ENCODE data around the gene DEDD2.
"Not testable (repeated sequence)": the region's sequence is repeated elsewhere in the genome, so short reads cannot be mapped to it uniquely, and the experiment has no call there.

The DEDD2 gene

GRCh38 chr19:42217520-42218437 is at the start of gene DEDD2:
Gene DEDD2, minus strand, starts transcription at chr19:42217677. Its CDS starts 670 bp downstream, at chr19:42217007.
- no peak for TF ChIP-seq CTCF (conservative IDR thresholded peaks at IDR 0.05; ENCODE audit: low read depth, low read length)
- H3K4me3 ChIP-seq (ENCODE audit: low read length): peak within 1 kb of the TSS; percentile 93
- peak; percentile 89 for DNase-seq (ENCODE audit: low read depth)

- not testable (repeated sequence) for H3K4me3 ChIP-seq (ENCODE audit: low read length); DNase-seq (ENCODE audit: low read depth)
Observed at GRCh38 chr19:42266928-42267603, 49.6 kb upstream of the DEDD2 start.

GRCh38 chr19:42266105-42266504 is 48.6 kb upstream of the DEDD2 start:
- not testable (repeated sequence) for DNase-seq (ENCODE audit: low read depth); H3K4me3 ChIP-seq (ENCODE audit: low read length)

- no peak for DNase-seq (ENCODE audit: low read depth)
- TF ChIP-seq CTCF (conservative IDR thresholded peaks at IDR 0.05; ENCODE audit: low read depth, low read length): no peak
- no peak overlapping the region for H3K4me3 ChIP-seq (ENCODE audit: low read length)
Observed at GRCh38 chr19:42261763-42262162, 44.3 kb upstream of the DEDD2 start.

GRCh38 chr19:42257842-42258241 is 40.4 kb upstream of the DEDD2 start:
- not testable (repeated sequence) for H3K4me3 ChIP-seq (ENCODE audit: low read length); DNase-seq (ENCODE audit: low read depth)

GRCh38 chr19:42255766-42256745 is 38.6 kb upstream of the DEDD2 start:
- DNase-seq (ENCODE audit: low read depth): no peak
- H3K4me3 ChIP-seq (ENCODE audit: low read length): peak overlapping the region; percentile 65
- no peak for TF ChIP-seq CTCF (conservative IDR thresholded peaks at IDR 0.05; ENCODE audit: low read depth, low read length)

GRCh38 chr19:42254850-42255765 is 37.6 kb upstream of the DEDD2 start, which contains the start of gene ERF:
Gene ERF, minus strand, starts transcription at chr19:42255128. Its CDS starts 129 bp downstream, at chr19:42254999.
- no peak for DNase-seq (ENCODE audit: low read depth)

More at GRCh38 chr19:42254850-42255765, 37.6 kb upstream of the DEDD2 start, which contains the start of gene ERF:
- no peak for TF ChIP-seq CTCF (conservative IDR thresholded peaks at IDR 0.05; ENCODE audit: low read depth, low read length)
- peak within 1 kb of the TSS; percentile 96 for H3K4me3 ChIP-seq (ENCODE audit: low read length)
